PC-3 (cell line): Measurements from ENCODE around the gene AGTR1. TPM values are rescaled to one million over a fixed set of nuclear protein-coding genes. Genes with fewer than 3 reads are reported as not detected.

ENCODE experiments used
- ATAC-seq: fragments of 200-7000 bp; cut with Tn5 transposase; 2 replicates; pipeline ENCODE4 v1.9.1; 2020; ENCODE audit warnings: mild to moderate bottlenecking, moderate library complexity
- BruUV-seq: library from RNA; stranded (reverse); fragments of 400-500 nt; replicated peaks from 2 replicates; lab custom pipeline; 2021; lab: Mats Ljungman, UMichigan
- CTCF ChIA-PET: fragments of 300-600 bp; sonication (Branson Sonifier 250); formaldehyde crosslinking; loops from one replicate; lab custom pipeline; 2022; ENCODE audit warnings: antibody characterized with exemption; lab: Charles Lee
- POLR2A ChIA-PET: fragments of 300-600 bp; sonication (Branson Sonifier 250); formaldehyde crosslinking; loops from one replicate; lab custom pipeline; 2022; ENCODE audit warnings: antibody characterized with exemption; ENCODE audit not compliant: unreplicated experiment; lab: Charles Lee
- DNase-seq: peaks from one replicate; pipeline ENCODE4 v3.0.0-alpha.2; 2015
- H2AFZ ChIP-seq: fragments of 300-600 bp; sonication (generic); 2 replicates; pipeline ENCODE4 v1.6.0; 2016; ENCODE audit warnings: antibody characterized with exemption, low read length
- H3F3A ChIP-seq: fragments of 300-600 bp; sonication (generic); one replicate; pipeline ENCODE4 v1.6.0; 2017; ENCODE audit warnings: antibody characterized with exemption, low read length, control low read depth, mild to moderate bottlenecking; ENCODE audit not compliant: unreplicated experiment
- H3K27ac ChIP-seq: fragments of 300-600 bp; sonication (generic); 2 replicates; pipeline ENCODE4 v1.5.1; 2016; ENCODE audit warnings: mild to moderate bottlenecking, low read length
- H3K27me3 ChIP-seq: fragments of 300-600 bp; sonication (generic); 2 replicates; pipeline ENCODE4 v1.6.1; 2016; ENCODE audit warnings: low read length, mixed read lengths
- H3K36me3 ChIP-seq: fragments of 300-600 bp; sonication (generic); 2 replicates; pipeline ENCODE4 v1.6.1; 2016; ENCODE audit warnings: low read depth, mixed run types, low read length, mixed read lengths
- H3K4me1 ChIP-seq: fragments of 300-600 bp; sonication (generic); 2 replicates; pipeline ENCODE4 v1.5.1; 2016; ENCODE audit warnings: low read length; ENCODE audit not compliant: insufficient read depth
- H3K4me2 ChIP-seq: fragments of 300-600 bp; sonication (generic); 2 replicates; pipeline ENCODE4 v1.6.0; 2016; ENCODE audit warnings: low read length
- H3K4me3 ChIP-seq: fragments of 300-600 bp; sonication (generic); 2 replicates; pipeline ENCODE4 v1.5.1; 2016; ENCODE audit warnings: mild to moderate bottlenecking, low read length, mixed read lengths
- H3K79me2 ChIP-seq: fragments of 300-600 bp; sonication (generic); 2 replicates; pipeline ENCODE4 v1.6.1; 2017; ENCODE audit warnings: low read length, mixed read lengths
- H3K9ac ChIP-seq: fragments of 300-600 bp; sonication (generic); 2 replicates; pipeline ENCODE4 v1.6.0; 2016; ENCODE audit warnings: mild to moderate bottlenecking, low read length
- H3K9me2 ChIP-seq: fragments of 300-600 bp; sonication (generic); replicated peaks from 2 replicates; pipeline ENCODE4 v1.6.1; 2016; ENCODE audit warnings: mixed run types, low read length, mixed read lengths
- H3K9me3 ChIP-seq: fragments of 300-600 bp; sonication (generic); 2 replicates; pipeline ENCODE4 v1.6.1; 2016; ENCODE audit warnings: low read length, mixed read lengths
- H4K20me1 ChIP-seq: fragments of 300-600 bp; sonication (generic); 2 replicates; pipeline ENCODE4 v1.6.1; 2016; ENCODE audit warnings: low read length, mixed read lengths
- EZH2 ChIP-seq: fragments of 300-600 bp; sonication (generic); IDR thresholded peaks from one replicate; pipeline ENCODE4 v1.6.1; 2017; ENCODE audit warnings: antibody characterized with exemption, mild to moderate bottlenecking, low read length; ENCODE audit not compliant: unreplicated experiment
- EZH2phosphoT487 ChIP-seq: fragments of 300-600 bp; sonication (generic); IDR thresholded peaks from 2 replicates; pipeline ENCODE4 v1.6.1; 2018; ENCODE audit warnings: mild to moderate bottlenecking, antibody characterized with exemption, low read length, borderline replicate concordance
- intact Hi-C: fragments of 100-400 bp; cut with micrococcal nuclease; formaldehyde crosslinking; loops from 2 replicates; pipeline ENCODE4 v1.9.0; 2023
- total RNA-seq: library from RNA; depleted of rRNA; stranded (reverse); fragments of >200 nt; gene quantifications from 2 replicates; pipeline ENCODE4 v1.2.3, GENCODE V29; 2014
- TF ChIP-seq, protein P1 (sequence below): fragments of 300-600 bp; sonication (generic); conservative IDR thresholded peaks from 2 replicates; pipeline ENCODE4 v1.5.1; 2017; ENCODE audit warnings: antibody characterized with exemption, low read depth, mild to moderate bottlenecking, low read length

Gene AGTR1
- total RNA-seq, 1 experiment from 2014 or later = 0.15 TPM

- no peak overlapping the region for H3K9ac ChIP-seq
- no peaks in the 10 kb centered on the region for H3K9me2 ChIP-seq
- H3F3A ChIP-seq = no peaks in the 10 kb centered on the region
- ATAC-seq = no peak
- no peaks in the 10 kb centered on the region for H3K4me1 ChIP-seq
- H3K9me3 ChIP-seq = no peaks in the 10 kb centered on the region
- TF ChIP-seq EZH2 = no peak
- TF ChIP-seq, protein P1, sequence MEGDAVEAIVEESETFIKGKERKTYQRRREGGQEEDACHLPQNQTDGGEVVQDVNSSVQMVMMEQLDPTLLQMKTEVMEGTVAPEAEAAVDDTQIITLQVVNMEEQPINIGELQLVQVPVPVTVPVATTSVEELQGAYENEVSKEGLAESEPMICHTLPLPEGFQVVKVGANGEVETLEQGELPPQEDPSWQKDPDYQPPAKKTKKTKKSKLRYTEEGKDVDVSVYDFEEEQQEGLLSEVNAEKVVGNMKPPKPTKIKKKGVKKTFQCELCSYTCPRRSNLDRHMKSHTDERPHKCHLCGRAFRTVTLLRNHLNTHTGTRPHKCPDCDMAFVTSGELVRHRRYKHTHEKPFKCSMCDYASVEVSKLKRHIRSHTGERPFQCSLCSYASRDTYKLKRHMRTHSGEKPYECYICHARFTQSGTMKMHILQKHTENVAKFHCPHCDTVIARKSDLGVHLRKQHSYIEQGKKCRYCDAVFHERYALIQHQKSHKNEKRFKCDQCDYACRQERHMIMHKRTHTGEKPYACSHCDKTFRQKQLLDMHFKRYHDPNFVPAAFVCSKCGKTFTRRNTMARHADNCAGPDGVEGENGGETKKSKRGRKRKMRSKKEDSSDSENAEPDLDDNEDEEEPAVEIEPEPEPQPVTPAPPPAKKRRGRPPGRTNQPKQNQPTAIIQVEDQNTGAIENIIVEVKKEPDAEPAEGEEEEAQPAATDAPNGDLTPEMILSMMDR = no peak
- no peak for DNase-seq
- H3K79me2 ChIP-seq = no peaks in the 10 kb centered on the region
- BruUV-seq = no TSS peak
- peaks cover 17% of the 10 kb centered on the region for H3K27me3 ChIP-seq
- ChIA-PET POLR2A (no interaction called here), CTCF (no interaction called here)
- no peak overlapping the region for H3K4me2 ChIP-seq
- no peak overlapping the region for H3K4me3 ChIP-seq
- H3K36me3 ChIP-seq = no peaks in the 10 kb centered on the region
- H2AFZ ChIP-seq = no peak overlapping the region
- H4K20me1 ChIP-seq = no peaks in the 10 kb centered on the region
- H3K27ac ChIP-seq = no peak overlapping the region
- intact Hi-C loops = no loop called here
Measured at GRCh38 chr3:148756311-148756710, 58.6 kb downstream of the AGTR1 start.

DNA sequence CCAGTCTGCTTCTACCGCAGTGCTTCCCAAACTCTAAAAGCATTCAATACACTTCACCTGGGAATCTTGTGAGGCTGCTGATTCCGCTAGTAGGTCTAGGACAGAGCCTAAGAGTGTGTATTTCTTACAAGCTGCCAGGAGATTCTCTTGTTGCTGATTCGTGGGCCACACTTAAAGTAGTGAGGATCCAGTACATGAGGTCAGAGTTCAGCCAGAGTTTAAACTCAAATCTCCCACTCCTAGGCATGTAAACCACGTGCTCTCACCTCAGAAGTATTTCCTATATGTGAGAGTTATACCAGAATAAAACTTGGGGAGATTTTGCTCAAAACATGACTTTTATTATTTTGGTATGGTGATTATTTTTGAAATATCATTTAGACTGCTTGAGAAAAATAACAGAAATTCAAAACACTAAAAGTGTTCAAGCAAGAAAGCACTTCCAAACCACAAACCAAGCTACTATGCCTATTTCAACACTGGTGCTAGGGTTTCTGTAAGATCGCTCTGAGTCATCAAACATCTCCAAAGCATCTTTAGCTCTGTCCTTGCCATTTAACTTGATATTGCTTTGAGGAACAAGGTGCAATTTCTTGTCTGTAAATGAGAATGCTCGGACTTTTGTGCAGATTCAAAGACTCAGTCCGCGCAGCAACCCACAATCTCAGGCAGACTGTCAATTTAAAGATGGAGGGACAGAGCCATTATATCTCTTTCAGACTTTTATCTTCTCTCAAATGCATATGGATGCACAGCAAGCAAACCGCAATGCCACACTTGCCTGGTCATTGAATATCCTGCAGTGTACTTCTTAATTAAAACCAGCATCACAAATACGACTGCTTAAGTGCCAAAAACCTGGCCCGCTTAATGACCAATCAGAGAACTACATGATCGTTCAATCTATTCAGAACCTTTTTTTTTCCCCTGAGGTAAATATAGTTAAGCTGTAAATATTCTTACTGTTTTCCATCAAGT, 59.8 kb downstream of the AGTR1 start:
- no peak overlapping the region for H2AFZ ChIP-seq
- H3K4me1 ChIP-seq = no peaks in the 10 kb centered on the region
- no peak overlapping the region for H3K4me3 ChIP-seq
- no peak overlapping the region for H3K9ac ChIP-seq
- H3F3A ChIP-seq = no peaks in the 10 kb centered on the region
- H4K20me1 ChIP-seq = no peaks in the 10 kb centered on the region
- no peak for TF ChIP-seq EZH2
- no peak for TF ChIP-seq EZH2phosphoT487
- TF ChIP-seq, protein P1 = no peak
- no peaks in the 10 kb centered on the region for H3K9me2 ChIP-seq
- H3K36me3 ChIP-seq = no peaks in the 10 kb centered on the region
- BruUV-seq = no TSS peak
- H3K79me2 ChIP-seq = no peaks in the 10 kb centered on the region
- intact Hi-C loops = no loop called here
- ChIA-PET CTCF (no interaction called here), POLR2A (no interaction called here)
- no peak overlapping the region for H3K27ac ChIP-seq
- H3K9me3 ChIP-seq = no peaks in the 10 kb centered on the region
- ATAC-seq = no peak
- DNase-seq = no peak
- no peak overlapping the region for H3K4me2 ChIP-seq
- peaks cover 17% of the 10 kb centered on the region for H3K27me3 ChIP-seq

- Histone ChIP-seq H4K20me1 (no peaks in the 10 kb centered on the region), H3K4me2 (no peak overlapping the region), H3F3A (no peaks in the 10 kb centered on the region), H3K27me3 (peaks cover 17% of the 10 kb centered on the region), H3K36me3 (no peaks in the 10 kb centered on the region), H3K4me1 (no peaks in the 10 kb centered on the region), H3K9me2 (no peaks in the 10 kb centered on the region), H2AFZ (no peak overlapping the region), H3K4me3 (no peak overlapping the region), H3K79me2 (no peaks in the 10 kb centered on the region), H3K9ac (no peak overlapping the region), H3K27ac (no peak overlapping the region), H3K9me3 (no peaks in the 10 kb centered on the region)
- intact Hi-C loops = no loop called here
- TF ChIP-seq EZH2 = no peak
- TF ChIP-seq EZH2phosphoT487 = no peak
- TF ChIP-seq, protein P1 = no peak
- ATAC-seq (no peak), DNase-seq (no peak)
- ChIA-PET CTCF (no interaction called here), POLR2A (no interaction called here)
- no TSS peak for BruUV-seq
Measured at GRCh38 chr3:148758303-148758884, 60.7 kb downstream of the AGTR1 start.
